K562 (cell line): ENCODE results near the gene SETD3. TPM values are rescaled to one million over a fixed set of nuclear protein-coding genes. Genes with fewer than 3 reads are reported as not detected.

Experiments used
- ATAC-seq: fragments of 200-7000 bp; cut with Tn5 transposase; 3 replicates; pipeline ENCODE4 v1.9.1; 2020; ENCODE audit warnings: moderate library complexity
- BruUV-seq: library from RNA; stranded (reverse); fragments of 400-500 nt; replicated peaks from 2 replicates; lab custom pipeline; 2021; lab: Mats Ljungman, UMichigan
- CTCF ChIA-PET: fragments of 300-600 bp; formaldehyde crosslinking; extraction: SDS; loops from one replicate; lab custom pipeline; 2021; ENCODE audit warnings: low intra/inter-chr PET ratio; lab: Yijun Ruan, JAX
- POLR2A ChIA-PET: fragments of 300-600, 350-650 bp; sonication (Branson Sonifier 250); formaldehyde crosslinking; extraction: SDS; loops from one replicate; lab custom pipeline; 2021; ENCODE audit warnings: antibody characterized with exemption, inconsistent platforms; lab: Yijun Ruan, JAX
- DNase-seq, 4 experiments: peaks; one replicate each; pipeline versions ENCODE4 v3.0.0 to v3.0.0-alpha.2; 2011 to 2018; ENCODE audit warnings: low spot score in 3 of 4, mixed read lengths in 3 of 4; ENCODE audit errors: extremely low read depth in 1 of 4
- FAIRE-seq: peaks from 2 replicates; lab custom pipeline; 2011; peaks lifted over from hg19 to GRCh38; lab: Jason Lieb, UNC
- H2AFZ ChIP-seq: 2 replicates; pipeline ENCODE4 v1.6.0; 2011; ENCODE audit warnings: low read depth, low read length, control low read depth, inconsistent platforms
- H3K27ac ChIP-seq: fragments of 200-600 bp; 3 replicates; pipeline ENCODE4 v1.8.0; 2011; ENCODE audit warnings: low read depth, mild to moderate bottlenecking, control low read depth, inconsistent platforms, low read length, moderate library complexity, mixed read lengths; ENCODE audit errors: extremely low read depth
- H3K27me3 ChIP-seq, 2 experiments: fragments of 300-600 bp in 1 of 2; 2 replicates in 1 of 2; 3 replicates in 1 of 2; pipeline versions ENCODE4 v1.6.0 to v1.8.0; 2011; ENCODE audit warnings: inconsistent platforms in 2 of 2, low read length in 2 of 2, mild to moderate bottlenecking in 1 of 2, mixed read lengths in 1 of 2, moderate library complexity in 1 of 2; ENCODE audit not compliant: control insufficient read depth in 2 of 2, insufficient read depth in 2 of 2
- H3K36me3 ChIP-seq: fragments of 300-600 bp; 3 replicates; pipeline ENCODE4 v1.8.0; 2011; ENCODE audit warnings: mild to moderate bottlenecking, low read length, inconsistent platforms; ENCODE audit not compliant: control insufficient read depth, insufficient read depth
- H3K4me1 ChIP-seq, 2 experiments: fragments of 200-600 bp in 1 of 2; replicated peaks in 1 of 2; 2 replicates in 1 of 2; 3 replicates in 1 of 2; pipeline versions ENCODE4 v1.5.1 to v1.8.0; 2011; ENCODE audit warnings: inconsistent platforms in 2 of 2, low read length in 2 of 2, mild to moderate bottlenecking in 1 of 2, mixed read lengths in 1 of 2, moderate library complexity in 1 of 2; ENCODE audit not compliant: control insufficient read depth in 2 of 2, insufficient read depth in 2 of 2
- H3K4me2 ChIP-seq: 2 replicates; pipeline ENCODE4 v1.6.1; 2011; ENCODE audit warnings: low read length, control low read depth, inconsistent platforms, mixed read lengths; ENCODE audit not compliant: insufficient read depth
- H3K4me3 ChIP-seq: fragments of 200-600 bp; sonication (generic), shearing (Covaris generic); 2 replicates; pipeline ENCODE4 v1.5.1; 2016; ENCODE audit warnings: control low read depth, inconsistent platforms
- H3K79me2 ChIP-seq: fragments of 200-600 bp; 3 replicates; pipeline ENCODE4 v1.8.0; 2011; ENCODE audit warnings: low read length, inconsistent platforms; ENCODE audit not compliant: control insufficient read depth, insufficient read depth
- H3K9ac ChIP-seq, 2 experiments: 2 replicates each; pipeline versions ENCODE4 v1.6.0 to v1.6.1; 2011; ENCODE audit warnings: low read depth in 2 of 2, low read length in 2 of 2, control low read depth in 1 of 2, inconsistent platforms in 1 of 2, mild to moderate bottlenecking in 1 of 2, mixed read lengths in 1 of 2; ENCODE audit not compliant: insufficient read depth in 1 of 2
- H3K9me1 ChIP-seq: one replicate; pipeline ENCODE4 v1.6.0; 2011; ENCODE audit warnings: inconsistent platforms, mild to moderate bottlenecking, low read length, moderate library complexity; ENCODE audit not compliant: control insufficient read depth, insufficient read depth
- H3K9me3 ChIP-seq: replicated peaks from 2 replicates; pipeline ENCODE4 v1.5.1; 2011; ENCODE audit warnings: low read depth, low read length, inconsistent platforms; ENCODE audit not compliant: control insufficient read depth, insufficient read depth
- H4K20me1 ChIP-seq: replicated peaks from 2 replicates; pipeline ENCODE4 v1.6.1; 2011; ENCODE audit warnings: low read length, inconsistent platforms, mixed read lengths; ENCODE audit not compliant: control insufficient read depth, insufficient read depth
- AFF4 ChIP-seq: sonication (generic); formaldehyde crosslinking; IDR thresholded peaks from 2 replicates; pipeline ENCODE4 v1.8.0; 2023; ENCODE audit warnings: mild to moderate bottlenecking, missing genetic modification reagents
- HMG20A ChIP-seq: fragments of 450-650 bp; formaldehyde crosslinking; conservative IDR thresholded peaks from 2 replicates; pipeline ENCODE4 v1.4.0; 2020; ENCODE audit warnings: mild to moderate bottlenecking, mixed read lengths
- NFATC3 ChIP-seq: fragments of 450-650 bp; IDR thresholded peaks from 2 replicates; pipeline ENCODE4 v1.6.1; 2017; ENCODE audit warnings: mild to moderate bottlenecking
- NFYB ChIP-seq: IDR thresholded peaks from 2 replicates; pipeline ENCODE4 v1.6.1; 2011; ENCODE audit warnings: mild to moderate bottlenecking, moderate library complexity; ENCODE audit not compliant: insufficient read length; ENCODE audit errors: extremely low read depth
- RHOXF2B ChIP-seq: fragments of 250-450 bp; sonication (Bioruptor Pico); conservative IDR thresholded peaks from 2 replicates; pipeline ENCODE4 v1.5.1; 2021
- ZBTB8A ChIP-seq: fragments of 450-650 bp; IDR thresholded peaks from 2 replicates; pipeline ENCODE4 v1.6.1; 2018; ENCODE audit warnings: mild to moderate bottlenecking, moderate library complexity; ENCODE audit not compliant: partially characterized antibody
- WGBS: fragments of 100-300 bp; shearing (Covaris generic); methylation state at CpG from one replicate; pipeline ENCODE4 v1.1.6; 2016; ENCODE audit warnings: low coverage, mixed read lengths; ENCODE audit not compliant: insufficient coverage; ENCODE audit errors: missing lambda C conversion rate; 5-methylcytosine and 5-hydroxymethylcytosine counted together
- in situ Hi-C: fragments of 300-500 bp; cut with MboI; formaldehyde crosslinking; loops from 4 replicates; pipeline ENCODE4 v1.15.0; 2018; ENCODE audit warnings: inconsistent platforms, mixed read lengths
- intact Hi-C: fragments of 100-400 bp; cut with micrococcal nuclease; formaldehyde crosslinking; loops from 2 replicates; pipeline ENCODE4 v1.14.2; 2022
- polyA plus RNA-seq, 8 experiments: library from polyadenylated mRNA; depleted of rRNA in 4 of 8; stranded (reverse) in 5 of 8; unstranded in 3 of 8; fragments of >200 nt; fragmentation: Nextera tagmentation in 2 of 8; fragmentation: Illumina TruSeq in 1 of 8; extraction: Ambion mirVana in 2 of 8; extraction: Trizol in 1 of 8; gene quantifications; 2 replicates each; pipeline versions ENCODE4 v1.2.1 to v1.2.3, GENCODE V29; 2011 to 2014; ENCODE audit warnings: inconsistent platforms in 1 of 8, missing spikeins in 1 of 8
- total RNA-seq, 7 experiments: library from RNA; depleted of rRNA in 6 of 7; stranded (reverse); fragments of >200 nt in 6 of 7; fragmentation: Illumina TruSeq in 2 of 7; extraction: Trizol in 2 of 7; gene quantifications; 2 replicates each; pipeline versions ENCODE4 v1.2.1 to v1.2.3, GENCODE V29; 2011 to 2021; ENCODE audit warnings: low replicate concordance in 1 of 7

Gene SETD3
- total and polyA plus RNA-seq, 9 of the 15 experiments (the other 6 are each of a cell fraction or from before 2014, with no cell fraction given), result 8.5 to 35.9 (median 26.5) TPM

DNA sequence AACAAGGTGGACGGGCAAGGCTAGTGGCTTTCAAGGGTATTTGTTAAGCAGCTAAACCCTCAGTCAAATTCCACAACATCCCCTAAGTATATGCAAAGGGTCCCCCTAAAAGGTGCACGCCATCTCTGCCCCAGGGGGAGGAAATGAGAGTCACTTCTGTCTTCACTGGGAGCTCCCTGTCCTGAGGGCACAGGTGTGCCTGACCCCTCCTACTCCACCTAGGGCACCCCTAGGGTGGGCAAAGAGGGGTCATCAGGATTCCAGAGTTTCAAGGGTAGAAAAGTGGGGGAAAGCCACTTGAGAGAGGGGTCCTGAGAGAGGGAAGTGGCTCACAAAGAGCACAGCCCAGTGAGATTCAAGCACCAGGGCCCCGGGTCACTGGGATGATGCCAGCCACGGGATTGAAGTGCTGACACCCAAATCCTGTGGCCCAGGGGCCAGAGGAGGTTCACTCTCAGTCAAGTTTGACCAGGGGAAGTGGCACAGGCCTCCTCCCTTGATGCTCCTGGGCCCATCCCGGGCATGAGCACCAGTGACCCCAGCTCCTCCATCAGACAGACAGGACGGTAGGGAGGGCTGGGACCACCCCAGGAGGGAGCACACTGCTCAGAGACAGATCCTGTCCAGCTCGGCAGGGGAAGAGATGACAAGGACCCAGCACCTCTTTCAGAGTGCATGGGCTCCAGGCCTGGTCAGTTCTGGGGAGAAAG, 126.3 kb downstream of the SETD3 start:
- no TSS peak for BruUV-seq
- TF ChIP-seq NFATC3, result no peak
- TF ChIP-seq RHOXF2B, result no peak
- no peak for TF ChIP-seq AFF4 (CRISPR knock-in tag)
- TF ChIP-seq HMG20A (CRISPR knock-in tag), result no peak
- TF ChIP-seq NFYB, result no peak
- no peak for TF ChIP-seq ZBTB8A
- POLR2A ChIA-PET, result no interaction called here

More for the DNA sequence above, 126.3 kb downstream of the SETD3 start:
- Histone ChIP-seq H3K9me1 (no peaks in the 10 kb centered on the region), H2AFZ (no peak overlapping the region), H3K4me2 (no peak overlapping the region), H3K4me3 (no peak overlapping the region), H3K27ac (no peak overlapping the region), H3K4me1 (no peaks in the 10 kb centered on the region), H3K79me2 (no peaks in the 10 kb centered on the region), H3K27me3 (peaks cover 2 to 41% of the 10 kb centered on the region in 2 experiments; a peak in 3 of 5 replicates), H3K36me3 (no peaks in the 10 kb centered on the region), H3K9ac (no peak overlapping the region), H3K9me3 (no peaks in the 10 kb centered on the region), H4K20me1 (no peaks in the 10 kb centered on the region; the same call in 1 of the 2 replicates)
- WGBS, result 9% methylated on average over 7 of the region's 7 CpGs
- intact Hi-C loops, result no loop called here
- FAIRE-seq (no peak), DNase-seq (no peak), ATAC-seq (no peak)
- CTCF ChIA-PET, result no interaction called here
- in situ Hi-C loops, result no loop called here
